Astrocyte (in vitro differentiated cells and primary cell): ENCODE results near the gene CCR3. TPM values are rescaled to one million over a fixed set of nuclear protein-coding genes. Genes with fewer than 3 reads are reported as not detected.
A peak's percentile ranks its signal among the peaks of the same experiment; 100 is the strongest.

Source experiments
- DNase-seq: peaks from one replicate; pipeline ENCODE4 v3.0.0-alpha.2; 2010; ENCODE audit warnings: low read depth
- FAIRE-seq: peaks from 2 replicates; lab custom pipeline; 2011; peaks lifted over from hg19 to GRCh38; lab: Jason Lieb, UNC
- H2AFZ ChIP-seq: 2 replicates; pipeline ENCODE4 v1.6.0; 2012; ENCODE audit warnings: low read depth, low read length, inconsistent platforms
- H3K27ac ChIP-seq: 2 replicates; pipeline ENCODE4 v1.5.1; 2011; ENCODE audit warnings: low read depth, low read length, inconsistent platforms
- H3K27me3 ChIP-seq: 2 replicates; pipeline ENCODE4 v1.6.0; 2011; ENCODE audit warnings: low read length, inconsistent platforms; ENCODE audit not compliant: insufficient read depth
- H3K36me3 ChIP-seq: 2 replicates; pipeline ENCODE4 v1.5.1; 2011; ENCODE audit warnings: low read length, inconsistent platforms; ENCODE audit not compliant: insufficient read depth
- H3K4me1 ChIP-seq: 2 replicates; pipeline ENCODE4 v1.5.1; 2011; ENCODE audit warnings: low read length, inconsistent platforms; ENCODE audit not compliant: insufficient read depth
- H3K4me2 ChIP-seq: 2 replicates; pipeline ENCODE4 v1.6.0; 2012; ENCODE audit warnings: low read length, inconsistent platforms
- H3K4me3 ChIP-seq: 2 replicates; pipeline ENCODE4 v1.5.1; 2011; ENCODE audit warnings: low read depth, mild to moderate bottlenecking, low read length, inconsistent platforms; ENCODE audit not compliant: insufficient read depth
- H3K79me2 ChIP-seq: 2 replicates; pipeline ENCODE4 v1.6.0; 2012; ENCODE audit warnings: mild to moderate bottlenecking, low read length, inconsistent platforms; ENCODE audit not compliant: insufficient read depth
- H3K9ac ChIP-seq: 2 replicates; pipeline ENCODE4 v1.6.0; 2012; ENCODE audit warnings: mild to moderate bottlenecking, low read length, inconsistent platforms
- H3K9me3 ChIP-seq: 2 replicates; pipeline ENCODE4 v1.5.1; 2012; ENCODE audit warnings: low read depth, mild to moderate bottlenecking, low read length, inconsistent platforms; ENCODE audit not compliant: insufficient read depth
- H4K20me1 ChIP-seq: 2 replicates; pipeline ENCODE4 v1.6.0; 2012; ENCODE audit warnings: low read length, inconsistent platforms; ENCODE audit not compliant: insufficient read depth
- H3K27ac Mint-ChIP-seq: one replicate; pipeline ENCODE4 v1.8.0; 2021; ENCODE audit warnings: mild to moderate bottlenecking, mixed read lengths; ENCODE audit not compliant: unreplicated experiment
- H3K27me3 Mint-ChIP-seq: one replicate; pipeline ENCODE4 v1.8.0; 2021; ENCODE audit warnings: low read depth, mixed read lengths; ENCODE audit not compliant: unreplicated experiment
- H3K36me3 Mint-ChIP-seq: one replicate; pipeline ENCODE4 v1.8.0; 2021; ENCODE audit warnings: low read depth, mixed read lengths; ENCODE audit not compliant: unreplicated experiment
- H3K4me1 Mint-ChIP-seq: one replicate; pipeline ENCODE4 v1.8.0; 2021; ENCODE audit warnings: low read depth, mixed read lengths; ENCODE audit not compliant: unreplicated experiment
- H3K4me3 Mint-ChIP-seq: one replicate; pipeline ENCODE4 v1.8.0; 2021; ENCODE audit warnings: mild to moderate bottlenecking, moderate library complexity, mixed read lengths; ENCODE audit not compliant: unreplicated experiment
- H3K9me3 Mint-ChIP-seq: one replicate; pipeline ENCODE4 v1.8.0; 2021; ENCODE audit warnings: mild to moderate bottlenecking, mixed read lengths; ENCODE audit not compliant: unreplicated experiment
- CTCF ChIP-seq: IDR thresholded peaks from 2 replicates; pipeline ENCODE4 v1.5.1; 2011; ENCODE audit warnings: low read depth, mild to moderate bottlenecking, inconsistent platforms, low read length, moderate library complexity; ENCODE audit not compliant: insufficient read depth
- EZH2 ChIP-seq: IDR thresholded peaks from 2 replicates; pipeline ENCODE4 v1.6.1; 2012; ENCODE audit warnings: mild to moderate bottlenecking, low read length, inconsistent platforms; ENCODE audit not compliant: insufficient read depth
- total RNA-seq: library from RNA; stranded (reverse); gene quantifications from 2 replicates; pipeline ENCODE4 v1.2.1, GENCODE V29; 2021

CCR3 gene
- total RNA-seq, 1 donor from 2014 or later: not detected

DNA sequence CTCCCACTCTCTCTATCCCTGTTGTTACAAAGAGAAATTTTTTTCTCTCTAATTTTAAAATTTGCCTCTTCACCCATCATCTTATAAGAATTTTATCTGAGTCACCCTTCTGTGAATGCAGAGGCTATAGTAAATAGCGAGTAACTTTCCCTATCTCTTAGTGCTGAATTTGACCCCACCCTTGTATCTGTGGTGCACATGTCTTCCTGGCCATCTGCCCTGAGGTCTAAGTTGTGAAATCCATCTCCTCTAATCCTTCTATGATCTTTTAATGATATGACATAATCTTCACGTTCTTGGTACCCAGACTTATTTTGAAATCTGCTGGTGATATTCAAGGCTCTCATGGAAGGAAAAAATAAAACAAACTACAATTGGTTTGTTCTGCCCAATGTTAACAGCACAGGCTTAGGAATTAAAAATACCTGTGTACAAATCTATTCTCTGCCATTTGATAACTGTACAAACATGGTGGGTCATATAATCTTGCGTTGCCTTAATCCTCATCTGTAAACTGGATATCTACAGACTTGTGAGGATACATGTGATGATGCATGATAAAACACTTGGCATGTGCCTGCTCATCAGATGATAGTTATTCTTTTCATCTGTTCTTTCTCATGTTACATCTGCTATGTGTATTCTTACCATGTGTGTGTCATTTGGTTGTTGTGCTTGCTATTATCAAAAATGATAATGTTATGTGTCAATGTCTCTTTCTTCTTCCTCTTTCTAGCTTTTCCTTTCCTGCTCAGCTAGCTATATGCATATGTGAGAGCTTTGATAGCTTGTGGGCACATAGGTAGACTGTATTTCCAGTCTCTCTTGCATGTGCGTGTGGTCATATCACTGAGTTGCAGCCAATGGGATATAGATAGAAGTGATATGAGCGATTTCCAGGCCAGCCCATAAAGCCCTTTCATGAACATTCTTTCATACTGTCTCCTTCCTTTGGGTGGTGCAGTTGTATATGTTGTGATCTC, 13.7 kb upstream of the CCR3 start:
- H3K27ac ChIP-seq: no peak overlapping the region
- no peak for FAIRE-seq
- no peaks in the 10 kb centered on the region for H3K9me3 ChIP-seq
- H3K36me3 ChIP-seq: no peaks in the 10 kb centered on the region
- H3K27me3 ChIP-seq: peaks cover 3% of the 10 kb centered on the region
- no peak overlapping the region for H3K9ac ChIP-seq
- no peaks in the 10 kb centered on the region for H3K4me1 ChIP-seq
- peak; percentile 2 for DNase-seq
- no peaks in the 10 kb centered on the region for H3K36me3 Mint-ChIP-seq
- no peak overlapping the region for H2AFZ ChIP-seq
- peaks cover 19% of the 10 kb centered on the region for H3K27me3 Mint-ChIP-seq
- H3K4me3 ChIP-seq: no peak overlapping the region
- no peaks in the 10 kb centered on the region for H3K79me2 ChIP-seq
- no peaks in the 10 kb centered on the region for H4K20me1 ChIP-seq
- TF ChIP-seq CTCF (no peak), EZH2 (no peak)
- H3K27ac Mint-ChIP-seq: no peak overlapping the region
- no peak overlapping the region for H3K4me3 Mint-ChIP-seq
- H3K4me2 ChIP-seq: no peak overlapping the region
- H3K4me1 Mint-ChIP-seq: peaks cover 3% of the 10 kb centered on the region
- no peaks in the 10 kb centered on the region for H3K9me3 Mint-ChIP-seq

- Histone ChIP-seq H4K20me1 (no peaks in the 10 kb centered on the region), H3K4me1 (no peaks in the 10 kb centered on the region), H3K27ac (no peak overlapping the region), H3K9me3 (no peaks in the 10 kb centered on the region), H3K27me3 (peaks cover 2% of the 10 kb centered on the region), H3K4me3 (no peak overlapping the region), H3K36me3 (no peaks in the 10 kb centered on the region), H3K9ac (no peak overlapping the region), H3K79me2 (no peaks in the 10 kb centered on the region), H2AFZ (no peak overlapping the region), H3K4me2 (no peak overlapping the region)
- Mint-ChIP-seq H3K4me3 (no peak overlapping the region), H3K27ac (no peak overlapping the region), H3K9me3 (no peaks in the 10 kb centered on the region), H3K4me1 (peaks cover 3% of the 10 kb centered on the region), H3K27me3 (peaks cover 36% of the 10 kb centered on the region), H3K36me3 (no peaks in the 10 kb centered on the region)
- DNase-seq (no peak), FAIRE-seq (no peak)
- TF ChIP-seq EZH2: no peak
- no peak for TF ChIP-seq CTCF
Observed at GRCh38 chr3:46231323-46231722, 10.9 kb upstream of the CCR3 start.

- TF ChIP-seq EZH2 (no peak), CTCF (no peak)
- Histone ChIP-seq H3K9ac (no peak overlapping the region), H3K4me2 (no peak overlapping the region), H2AFZ (no peak overlapping the region), H3K79me2 (no peaks in the 10 kb centered on the region), H3K9me3 (no peaks in the 10 kb centered on the region), H3K4me3 (no peak overlapping the region), H3K36me3 (no peaks in the 10 kb centered on the region), H4K20me1 (no peaks in the 10 kb centered on the region), H3K4me1 (no peaks in the 10 kb centered on the region), H3K27me3 (peaks cover 4% of the 10 kb centered on the region), H3K27ac (no peak overlapping the region)
- no peak for DNase-seq
- no peak for FAIRE-seq
- H3K4me3 Mint-ChIP-seq: no peak overlapping the region
- H3K4me1 Mint-ChIP-seq: peaks cover under 1% of the 10 kb centered on the region
- peaks cover 42% of the 10 kb centered on the region for H3K27me3 Mint-ChIP-seq
- H3K9me3 Mint-ChIP-seq: peaks cover 2% of the 10 kb centered on the region
- no peak overlapping the region for H3K27ac Mint-ChIP-seq
- no peaks in the 10 kb centered on the region for H3K36me3 Mint-ChIP-seq
Observed at GRCh38 chr3:46233194-46233593, 9.1 kb upstream of the CCR3 start.
